HG02884 (cell line): Measurements from ENCODE around the gene MAN2A1.
A peak's percentile ranks its signal among the peaks of the same experiment; 100 is the strongest.
"Not testable (repeated sequence)": the region's sequence is repeated elsewhere in the genome, so short reads cannot be mapped to it uniquely, and the experiment has no call there.

ENCODE experiments used
- ATAC-seq: cut with Tn5 transposase; IDR thresholded peaks from one replicate; pipeline ENCODE4 v1.9.1; 2021; ENCODE audit warnings: mild to moderate bottlenecking, moderate library complexity; ENCODE audit not compliant: unreplicated experiment

Gene MAN2A1

GRCh38 chr5:109857405-109858031 is 167.8 kb downstream of the MAN2A1 start:
- ATAC-seq = no peak

GRCh38 chr5:109859537-109859936 is 169.8 kb downstream of the MAN2A1 start:
- ATAC-seq = no peak

- ATAC-seq = no peak
These were observed 172.6 kb downstream of the MAN2A1 start for GRCh38 chr5:109862301-109862700.

- ATAC-seq = peak; percentile 69
These were observed 174.0 kb downstream of the MAN2A1 start for GRCh38 chr5:109863752-109864151.

- ATAC-seq = no peak
These were observed 175.9 kb downstream of the MAN2A1 start for GRCh38 chr5:109865637-109866036.

- ATAC-seq = no peak
These were observed 176.3 kb downstream of the MAN2A1 start for GRCh38 chr5:109866051-109866450.

GRCh38 chr5:109868737-109869136 is 179.0 kb downstream of the MAN2A1 start:
- no peak for ATAC-seq

- ATAC-seq = no peak
These were observed 184.0 kb downstream of the MAN2A1 start for GRCh38 chr5:109873687-109874086.

GRCh38 chr5:109874108-109874507 is 184.4 kb downstream of the MAN2A1 start:
- ATAC-seq = no peak

- no peak for ATAC-seq
These were observed 186.5 kb downstream of the MAN2A1 start for GRCh38 chr5:109876030-109876725.

- ATAC-seq = no peak
These were observed 187.4 kb downstream of the MAN2A1 start for GRCh38 chr5:109876941-109877669.

- ATAC-seq = no peak
These were observed 187.9 kb downstream of the MAN2A1 start for GRCh38 chr5:109877670-109878045.

- no peak for ATAC-seq
These were observed 189.2 kb downstream of the MAN2A1 start for GRCh38 chr5:109878887-109879286.

- ATAC-seq = no peak
These were observed 191.4 kb downstream of the MAN2A1 start for GRCh38 chr5:109880907-109881685.

- ATAC-seq = no peak
These were observed 192.8 kb downstream of the MAN2A1 start for GRCh38 chr5:109882546-109882945.

- ATAC-seq = no peak
These were observed 194.9 kb downstream of the MAN2A1 start for GRCh38 chr5:109884676-109885075.

GRCh38 chr5:109885205-109885604 is 195.5 kb downstream of the MAN2A1 start:
- no peak for ATAC-seq

- ATAC-seq = no peak
These were observed 199.3 kb downstream of the MAN2A1 start for GRCh38 chr5:109888989-109889388.

GRCh38 chr5:109893271-109893670 is 203.5 kb downstream of the MAN2A1 start:
- ATAC-seq = not testable (repeated sequence)

- ATAC-seq = no peak
These were observed 208.8 kb downstream of the MAN2A1 start for GRCh38 chr5:109898269-109899162.
